Fibroblast of lung (primary cell): ENCODE measurements around the gene SBK3.

Experiments
- EZH2 ChIP-seq: IDR thresholded peaks from 2 replicates; pipeline ENCODE4 v1.5.1; 2012; ENCODE audit warnings: low read length, control low read depth, mild to moderate bottlenecking; ENCODE audit errors: missing control alignments
- TF ChIP-seq, protein P1 (sequence below), 2 donors: IDR thresholded peaks in 1 of 2; conservative IDR thresholded peaks in 1 of 2; 1 replicate in 1 of 2; 2 replicates in 1 of 2; pipeline ENCODE4 v1.5.1; 2011 to 2012; ENCODE audit warnings: low read length in 2 of 2, control low read depth in 1 of 2, inconsistent platforms in 1 of 2, low read depth in 1 of 2, mild to moderate bottlenecking in 1 of 2

DNA sequence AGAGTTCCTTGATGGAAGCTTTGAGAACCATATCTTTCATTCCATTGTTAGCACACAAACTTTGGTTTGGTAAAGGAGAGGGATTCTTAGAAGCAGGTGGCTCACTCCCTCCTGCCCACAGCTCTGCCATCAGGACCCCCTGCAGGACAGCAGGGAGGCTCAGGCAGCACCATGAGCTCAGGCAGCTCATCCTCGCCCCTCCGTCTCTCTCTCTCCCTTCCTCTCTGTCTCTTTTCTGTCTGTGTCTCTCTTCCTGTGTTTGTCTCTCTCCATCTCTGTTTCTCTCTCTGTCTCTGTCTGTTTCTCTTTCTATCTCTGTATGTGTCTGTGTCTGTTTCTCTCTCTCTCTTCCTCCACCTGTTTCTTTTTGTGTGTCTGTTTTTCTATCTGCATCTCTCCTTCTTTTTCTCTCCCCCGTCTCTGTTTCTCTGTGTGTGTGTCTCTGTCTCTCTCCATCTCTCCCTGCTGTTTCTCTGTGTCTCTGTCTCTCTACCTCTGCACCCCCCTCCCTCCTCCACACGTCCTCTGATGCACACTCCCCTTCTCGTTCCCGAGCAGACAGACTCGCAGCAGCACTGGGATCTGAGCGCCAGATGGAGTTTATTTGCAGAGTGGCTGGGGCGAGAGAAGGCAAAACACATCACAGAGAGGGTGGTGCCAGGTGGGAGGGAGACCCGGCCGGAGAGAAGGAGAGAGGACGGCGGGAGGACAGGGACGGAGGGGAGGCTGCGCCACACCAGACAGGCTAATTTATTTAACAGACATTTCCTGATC lies 17.1 kb downstream of the SBK3 start:
- TF ChIP-seq, protein P1, sequence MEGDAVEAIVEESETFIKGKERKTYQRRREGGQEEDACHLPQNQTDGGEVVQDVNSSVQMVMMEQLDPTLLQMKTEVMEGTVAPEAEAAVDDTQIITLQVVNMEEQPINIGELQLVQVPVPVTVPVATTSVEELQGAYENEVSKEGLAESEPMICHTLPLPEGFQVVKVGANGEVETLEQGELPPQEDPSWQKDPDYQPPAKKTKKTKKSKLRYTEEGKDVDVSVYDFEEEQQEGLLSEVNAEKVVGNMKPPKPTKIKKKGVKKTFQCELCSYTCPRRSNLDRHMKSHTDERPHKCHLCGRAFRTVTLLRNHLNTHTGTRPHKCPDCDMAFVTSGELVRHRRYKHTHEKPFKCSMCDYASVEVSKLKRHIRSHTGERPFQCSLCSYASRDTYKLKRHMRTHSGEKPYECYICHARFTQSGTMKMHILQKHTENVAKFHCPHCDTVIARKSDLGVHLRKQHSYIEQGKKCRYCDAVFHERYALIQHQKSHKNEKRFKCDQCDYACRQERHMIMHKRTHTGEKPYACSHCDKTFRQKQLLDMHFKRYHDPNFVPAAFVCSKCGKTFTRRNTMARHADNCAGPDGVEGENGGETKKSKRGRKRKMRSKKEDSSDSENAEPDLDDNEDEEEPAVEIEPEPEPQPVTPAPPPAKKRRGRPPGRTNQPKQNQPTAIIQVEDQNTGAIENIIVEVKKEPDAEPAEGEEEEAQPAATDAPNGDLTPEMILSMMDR (conservative IDR thresholded peaks at IDR 0.05 in 1 of 2, IDR thresholded peaks at IDR 0.05 in 1 of 2; ENCODE audit: low read depth in 1 of 2, low read length in 2 of 2): no peak
- TF ChIP-seq EZH2: no peak
